CD4-positive, alpha-beta T cell treated with Interleukin-21 for 1 hour (primary cell): ENCODE measurements around the gene UBN1.
"Not testable (repeated sequence)": the region's sequence is repeated elsewhere in the genome, so short reads cannot be mapped to it uniquely, and the experiment has no call there.

Experiments used
- DNase-seq: peaks from one replicate; pipeline ENCODE4 v3.0.0-alpha.2; 2020

The UBN1 gene

DNA sequence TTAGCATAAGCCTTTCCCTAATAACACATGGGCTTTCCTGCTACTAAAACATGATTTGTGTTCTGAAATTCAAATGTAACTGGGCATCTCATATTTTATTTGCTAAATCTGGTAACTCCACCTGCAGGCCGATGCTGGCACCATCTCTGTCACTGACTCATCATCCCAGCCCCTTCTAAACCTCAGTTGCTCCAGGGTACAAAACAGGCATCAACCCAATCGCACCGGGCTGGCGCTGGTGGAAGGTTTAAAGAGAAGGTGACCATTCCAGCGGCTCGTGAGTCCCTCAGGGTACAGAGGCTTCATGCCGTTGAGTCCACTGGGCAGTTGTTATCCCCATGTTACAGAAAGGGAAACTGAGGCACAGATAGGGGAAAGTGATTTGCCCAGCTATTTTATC, 62.5 kb downstream of the UBN1 start:
- DNase-seq: no peak

DNA sequence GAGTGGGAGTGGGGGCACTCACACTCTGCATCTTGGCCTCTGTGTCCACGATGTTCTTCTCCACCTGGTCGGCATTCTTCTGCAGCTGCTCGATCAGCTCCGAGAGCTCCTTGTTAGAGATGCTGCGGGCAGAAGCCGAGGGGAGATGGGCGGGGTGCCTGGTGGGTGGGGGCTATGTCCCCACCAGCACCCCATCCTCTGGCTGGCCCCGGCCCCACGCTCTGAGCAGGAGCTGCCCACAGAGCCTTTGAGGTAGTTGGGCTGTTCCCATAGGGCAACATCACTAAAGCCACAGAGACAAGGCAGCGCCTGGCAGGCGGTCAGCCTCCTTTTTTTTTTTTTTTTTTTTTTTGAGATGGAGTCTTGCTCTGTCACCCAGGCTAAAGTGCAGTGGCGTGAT, 63.5 kb downstream of the UBN1 start:
- no peak for DNase-seq

DNA sequence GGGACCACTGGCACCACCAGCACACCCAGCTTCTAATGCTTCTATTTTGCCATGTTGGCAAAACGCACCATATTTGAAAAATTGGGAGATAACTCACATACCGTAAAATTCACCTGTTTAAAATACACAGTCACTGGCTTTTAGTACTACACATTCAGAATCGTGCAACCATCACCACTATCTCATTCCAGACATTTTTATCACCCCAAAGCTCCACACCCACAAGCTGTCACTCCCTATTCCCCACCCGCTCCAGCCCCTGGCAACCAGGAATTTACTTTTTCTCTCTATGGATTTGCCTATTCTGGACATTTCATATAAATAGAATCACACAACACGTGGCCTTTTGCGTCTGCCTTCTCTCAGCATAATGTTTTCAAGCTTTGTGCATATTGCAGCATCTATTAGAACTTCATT, 64.7 kb downstream of the UBN1 start:
- no peak for DNase-seq

DNA sequence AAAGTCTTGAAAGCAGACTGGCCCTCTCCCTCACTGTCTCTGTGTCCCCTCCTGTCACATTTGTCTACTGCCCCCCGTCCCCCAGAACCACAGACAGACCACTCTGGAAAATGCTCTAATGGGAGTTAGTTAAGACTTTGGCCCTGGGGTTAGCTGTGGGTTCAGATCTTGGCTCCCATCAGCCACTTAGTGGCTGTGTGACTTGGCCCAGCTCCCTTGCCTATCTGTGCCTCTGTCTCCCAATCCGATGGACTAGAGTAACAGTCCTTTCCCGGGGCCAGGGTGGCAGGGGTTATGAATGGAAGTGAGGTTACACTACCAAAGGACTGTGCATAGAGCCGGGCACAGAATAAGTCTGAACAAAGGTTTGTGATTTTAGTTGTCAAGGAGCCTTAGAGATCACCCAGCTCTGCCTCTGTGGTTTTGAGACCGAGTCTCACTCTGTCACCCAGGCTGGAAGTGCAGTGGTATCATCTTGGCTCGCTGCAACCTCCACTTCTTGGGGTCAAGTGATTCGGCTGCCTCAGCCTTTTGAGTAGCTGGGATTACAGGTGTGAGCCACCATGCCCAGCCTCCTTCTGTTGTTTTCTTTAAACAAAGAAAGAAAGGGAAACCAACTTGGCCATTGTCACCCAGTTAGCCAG, 66.0 kb downstream of the UBN1 start:
- no peak for DNase-seq

DNA sequence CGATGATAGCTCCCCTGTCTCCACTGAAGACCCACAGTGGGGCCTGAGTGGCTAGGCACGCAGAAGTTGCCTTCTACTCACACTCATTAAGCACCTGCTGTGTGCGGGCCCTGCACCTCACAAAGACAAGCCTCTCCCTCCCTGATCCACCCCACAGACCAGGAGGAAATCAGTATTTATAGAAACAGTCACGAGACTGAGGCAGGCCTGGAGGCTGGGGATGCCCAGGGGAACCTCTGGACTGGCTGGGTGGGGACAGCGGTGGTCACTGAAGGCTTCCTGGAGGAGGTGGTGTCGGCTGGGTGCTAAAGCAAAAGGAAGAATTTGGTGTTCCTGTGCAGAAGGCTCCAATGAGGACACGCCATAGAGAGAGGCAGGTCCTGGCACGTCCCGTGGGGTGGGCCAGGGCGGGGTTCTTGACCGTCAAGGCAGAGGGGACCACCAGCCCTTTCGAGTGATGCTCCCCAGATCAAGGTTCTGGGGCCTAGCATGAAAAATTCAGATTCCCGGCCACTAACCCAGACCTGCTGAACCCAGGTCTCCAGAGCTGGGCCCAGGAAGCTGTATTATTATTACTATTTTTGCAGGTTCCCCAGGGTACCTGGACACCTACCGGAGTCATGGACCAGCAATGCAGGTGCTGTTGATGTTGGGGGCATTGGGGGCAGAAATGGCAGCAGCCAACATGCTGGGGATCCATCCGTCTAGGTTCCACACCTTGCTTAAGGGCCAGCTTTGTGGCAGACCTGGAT, 66.7 kb downstream of the UBN1 start:
- DNase-seq: no peak

DNA sequence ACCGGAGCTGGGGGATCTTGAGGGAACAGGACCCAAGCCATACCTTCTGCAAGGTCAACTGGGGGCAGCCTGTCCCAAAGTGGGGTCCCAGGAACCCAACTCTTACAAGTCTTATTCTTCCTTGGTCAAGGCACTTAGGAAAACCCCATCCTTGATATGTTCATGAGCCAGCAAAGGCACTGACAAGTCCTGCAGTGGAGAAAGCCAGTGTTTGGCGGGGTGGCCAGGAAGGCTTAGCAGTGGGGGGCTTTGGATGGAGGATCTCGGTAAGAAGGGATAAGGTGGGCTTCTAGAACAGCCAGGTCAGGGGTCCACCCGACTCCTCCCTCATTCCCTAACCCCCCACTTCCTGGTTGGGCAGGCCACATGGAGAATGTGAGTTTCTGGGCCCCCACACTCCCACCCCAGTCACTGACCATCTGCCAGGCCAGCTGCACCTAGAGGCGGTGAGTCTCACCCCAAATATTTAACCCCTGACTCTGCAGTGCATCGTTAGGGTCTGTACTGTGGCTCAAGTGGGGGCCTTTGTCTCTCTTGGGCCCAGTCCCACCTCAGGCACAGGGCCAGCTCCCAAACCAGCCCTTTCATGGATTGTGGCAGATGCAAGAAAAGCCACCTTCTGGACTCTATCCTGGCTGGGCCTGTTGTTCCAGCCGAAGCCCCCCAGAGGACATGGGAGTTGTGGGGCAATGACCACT, 67.4 kb downstream of the UBN1 start:
- DNase-seq: no peak

DNA sequence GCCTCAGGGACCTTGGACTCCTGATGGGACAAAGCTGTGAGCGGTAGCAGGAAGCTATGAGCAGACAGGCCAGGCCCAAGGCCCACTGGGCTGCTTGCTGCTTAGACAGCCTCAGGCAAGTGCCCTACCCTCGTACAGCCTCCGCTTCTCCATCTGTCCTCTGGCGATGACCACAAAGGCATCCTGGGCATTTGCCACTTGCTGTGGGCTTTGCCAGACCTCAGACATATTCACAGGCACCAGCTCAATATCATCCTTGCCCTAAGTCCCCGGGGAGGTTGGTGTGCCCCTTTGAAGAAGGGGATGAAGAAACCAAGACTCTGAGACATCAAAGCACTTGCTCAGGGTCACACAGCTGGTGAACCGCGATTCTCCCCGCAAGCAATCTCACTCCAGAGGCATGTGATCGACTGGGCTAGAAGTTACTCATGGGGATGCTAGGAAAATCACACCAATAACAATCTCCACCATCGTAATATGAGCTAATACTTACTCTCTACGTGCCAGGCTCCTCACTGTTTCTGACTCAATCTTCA, 68.0 kb downstream of the UBN1 start:
- DNase-seq: no peak

DNA sequence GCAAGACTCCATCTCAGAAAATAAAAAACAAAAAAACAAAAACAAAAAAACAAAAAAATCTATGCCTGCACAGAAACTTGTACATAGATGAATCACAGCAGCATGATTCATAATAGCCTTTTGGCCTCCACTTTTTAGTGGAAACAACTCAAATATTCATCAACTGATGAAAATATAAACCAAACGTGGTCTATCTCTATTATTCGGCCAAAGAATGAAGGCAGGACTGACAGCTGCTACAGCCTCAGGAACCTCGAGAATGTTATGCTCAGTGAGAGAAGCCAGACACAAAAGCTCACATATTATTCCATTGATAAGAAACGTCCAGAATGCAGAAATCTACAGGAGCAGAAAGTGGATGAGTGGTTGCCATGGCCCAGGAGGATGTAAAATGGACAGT, 69.8 kb downstream of the UBN1 start:
- no peak for DNase-seq

DNA sequence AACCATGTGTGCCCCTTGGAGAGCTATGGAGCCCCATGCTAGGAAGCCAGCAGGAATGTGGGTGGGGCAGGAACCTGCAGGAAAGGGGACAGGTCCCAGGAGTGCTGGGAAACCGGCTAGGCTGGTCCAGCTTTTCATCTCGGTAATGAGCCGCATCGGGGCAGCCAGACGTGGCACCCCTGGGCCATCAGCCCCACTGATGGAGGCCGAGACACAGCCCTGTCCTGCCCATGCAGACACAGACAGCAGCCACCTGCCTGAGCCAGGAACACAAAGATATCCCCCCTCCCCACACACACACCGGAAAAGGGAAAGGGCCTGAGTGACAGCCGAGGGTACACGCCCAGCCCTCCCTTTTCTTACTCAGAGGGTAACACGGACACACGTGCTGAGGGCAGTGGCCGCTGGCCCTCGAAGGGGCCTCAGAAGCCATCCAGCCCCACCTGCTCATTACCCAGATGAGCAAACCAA, 71.5 kb downstream of the UBN1 start:
- no peak for DNase-seq

DNA sequence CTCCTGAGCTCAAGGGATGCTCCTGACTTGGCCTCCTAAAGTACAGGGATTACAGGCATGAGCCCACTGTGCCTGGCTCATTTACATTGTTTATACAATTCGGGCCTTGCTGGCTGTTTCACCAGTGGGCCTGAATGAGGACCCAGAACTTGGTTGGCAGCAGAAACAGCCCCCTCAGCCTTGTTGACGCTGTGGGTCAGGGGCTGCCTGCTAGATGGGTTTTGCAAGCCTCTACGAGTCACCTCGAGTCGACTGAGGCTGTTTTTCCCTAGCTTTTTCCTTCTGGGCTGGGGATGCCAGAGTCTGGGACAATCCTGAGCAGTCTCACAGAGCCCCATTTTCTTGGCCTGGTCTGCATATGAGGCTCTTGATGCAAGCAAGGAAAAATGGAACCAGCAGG, 73.5 kb downstream of the UBN1 start:
- no peak for DNase-seq

DNA sequence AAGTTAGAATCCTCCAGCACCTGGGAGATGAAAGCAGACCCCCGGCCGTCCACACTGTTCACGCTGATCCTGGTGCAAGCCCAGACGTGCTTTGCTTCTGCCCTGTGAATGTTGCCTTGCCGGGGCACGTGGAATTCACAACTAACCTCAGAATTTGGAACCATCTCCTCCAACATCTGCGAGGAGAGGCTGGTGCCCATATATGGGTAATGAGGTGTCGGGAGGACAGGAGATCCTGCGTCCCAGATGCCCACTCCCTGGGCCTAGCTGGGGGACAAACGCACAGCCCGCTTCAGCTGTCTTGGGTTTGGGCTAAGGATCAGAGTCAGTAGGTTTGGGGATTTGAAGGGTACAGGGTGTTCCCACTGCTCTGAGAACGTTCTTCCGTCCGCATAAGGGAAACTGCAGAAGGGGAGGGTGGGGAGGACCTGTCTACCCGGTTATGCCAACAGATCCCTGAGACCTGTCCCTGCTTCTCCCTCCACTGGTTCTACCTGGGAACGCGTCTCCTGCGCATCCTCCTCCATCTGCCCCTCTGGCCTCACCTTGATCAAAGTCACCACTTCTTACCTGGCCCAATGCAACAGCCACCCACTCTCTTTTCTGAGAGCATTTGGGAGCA, 75.6 kb downstream of the UBN1 start:
- no peak for DNase-seq

DNA sequence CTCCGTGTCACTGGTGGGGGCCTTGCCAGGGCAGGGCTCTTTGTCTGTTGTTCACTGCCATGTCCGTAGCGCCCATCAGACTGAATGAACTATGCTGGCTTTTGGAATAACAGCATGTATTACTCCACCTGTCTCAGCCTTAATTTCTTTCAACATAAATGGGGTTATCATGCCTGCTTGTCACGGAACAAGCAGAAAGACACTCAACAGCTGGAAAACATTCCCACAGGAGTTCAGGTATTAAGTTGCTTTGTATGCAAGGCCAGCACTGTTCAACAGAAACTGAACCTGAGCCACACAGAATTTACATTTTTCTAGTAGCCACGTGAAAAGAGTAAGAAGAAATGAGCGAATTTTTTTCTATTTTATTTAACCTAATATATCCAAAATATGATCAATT, 76.6 kb downstream of the UBN1 start:
- no peak for DNase-seq

DNA sequence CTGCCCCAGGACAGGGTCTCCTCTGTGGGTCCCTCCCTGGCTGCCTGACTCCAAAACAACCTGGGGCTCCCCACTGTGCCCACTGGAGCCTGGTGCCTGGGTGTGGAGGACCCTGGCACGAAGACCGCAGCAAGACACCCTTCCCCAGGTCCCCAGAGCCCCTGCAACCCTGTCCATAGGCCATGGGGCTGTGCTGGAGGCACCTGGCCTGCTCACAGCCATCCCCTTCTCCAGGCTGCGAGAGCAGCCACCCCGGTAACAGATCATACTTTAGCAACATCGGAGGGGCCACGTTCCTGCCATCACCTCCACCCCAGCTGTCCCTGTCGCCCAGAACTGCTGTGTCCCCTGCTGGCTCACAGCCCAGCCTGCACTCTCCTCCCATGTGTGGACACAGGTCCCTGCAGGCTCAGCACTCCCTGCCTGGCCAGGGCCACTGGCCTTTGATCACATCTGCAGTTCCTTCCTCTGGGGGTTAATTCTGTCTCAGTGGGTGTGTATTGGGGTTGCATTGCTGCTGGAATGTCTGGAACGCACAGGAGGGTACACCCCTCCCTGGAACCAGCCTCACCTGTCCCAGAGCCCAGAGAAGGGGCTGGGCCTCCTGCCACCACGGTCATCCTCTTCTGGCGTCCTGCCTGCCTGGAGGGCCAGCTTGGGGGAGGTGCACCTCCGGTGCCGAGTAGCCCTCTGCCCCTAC, 77.5 kb downstream of the UBN1 start:
- no peak for DNase-seq

DNA sequence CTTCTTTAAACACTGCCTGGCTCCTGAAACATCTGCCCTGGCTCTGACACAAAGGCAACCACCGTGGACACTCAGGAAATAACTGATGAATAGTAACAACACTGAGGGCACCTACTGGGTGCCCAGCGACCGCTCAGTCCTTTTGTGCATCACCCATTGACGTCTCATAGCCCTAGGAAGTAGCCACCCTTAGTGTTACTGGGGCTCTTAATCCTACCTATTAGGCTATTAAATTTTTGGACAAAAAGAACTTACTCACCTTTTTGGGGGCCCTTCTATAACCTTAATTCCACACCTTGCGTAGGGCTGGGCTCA, 78.0 kb downstream of the UBN1 start:
- DNase-seq: no peak

DNA sequence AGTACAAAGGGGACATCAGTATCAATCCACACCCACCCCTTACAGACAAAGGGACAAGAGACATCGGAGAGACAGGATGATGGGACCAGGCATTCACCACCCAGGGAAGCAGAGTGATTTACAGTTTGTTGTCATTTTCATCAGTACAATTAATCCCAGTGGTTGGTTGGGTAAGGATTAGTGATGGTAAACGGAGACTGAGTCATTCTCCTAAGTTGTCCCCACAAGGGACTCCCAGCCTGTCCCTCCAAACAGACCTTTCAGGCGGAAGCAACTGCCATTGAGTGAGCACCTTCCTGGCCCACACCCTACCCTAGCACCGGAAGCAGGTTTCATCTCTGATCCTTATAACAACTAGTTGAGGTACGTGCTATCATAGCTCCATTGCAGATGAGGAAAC, 78.5 kb downstream of the UBN1 start:
- no peak for DNase-seq

DNA sequence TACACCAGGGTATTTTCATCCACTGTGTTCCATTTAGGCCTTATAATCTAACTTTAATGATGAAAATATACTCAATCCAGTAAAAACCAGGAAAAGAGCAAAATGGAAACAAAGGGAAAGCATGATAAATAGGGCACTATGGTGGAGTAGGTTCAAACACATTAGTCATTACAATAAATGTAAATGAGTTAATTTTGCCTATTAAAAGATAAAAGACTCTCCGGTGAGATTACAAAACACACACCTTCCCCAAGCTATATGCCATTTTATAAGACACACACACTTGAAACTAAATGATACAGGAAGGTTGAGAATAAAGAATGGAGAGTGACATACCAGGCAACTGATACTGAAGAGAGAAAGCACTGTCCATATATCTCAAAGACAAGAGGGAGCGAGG, 79.6 kb downstream of the UBN1 start:
- no peak for DNase-seq

DNA sequence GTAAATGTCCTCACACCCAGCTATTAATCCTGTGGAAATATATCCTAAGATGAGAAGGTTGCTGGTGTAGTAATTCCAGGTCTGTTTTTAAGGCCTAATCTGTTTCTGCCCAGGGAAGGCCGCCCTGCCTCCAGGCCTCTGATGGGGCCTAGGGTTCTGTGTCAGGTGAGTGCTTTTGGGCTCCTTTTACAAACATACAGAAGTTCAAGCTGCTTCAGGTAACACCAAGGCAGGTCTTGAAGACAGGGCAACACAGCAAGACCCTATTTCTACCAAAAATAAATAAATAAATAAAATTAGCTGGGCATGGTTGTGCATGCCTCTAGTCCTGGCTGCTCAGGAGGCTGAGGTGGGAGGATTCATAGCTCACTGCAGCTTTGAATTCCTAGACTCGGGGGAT, 80.4 kb downstream of the UBN1 start:
- DNase-seq: no peak

DNA sequence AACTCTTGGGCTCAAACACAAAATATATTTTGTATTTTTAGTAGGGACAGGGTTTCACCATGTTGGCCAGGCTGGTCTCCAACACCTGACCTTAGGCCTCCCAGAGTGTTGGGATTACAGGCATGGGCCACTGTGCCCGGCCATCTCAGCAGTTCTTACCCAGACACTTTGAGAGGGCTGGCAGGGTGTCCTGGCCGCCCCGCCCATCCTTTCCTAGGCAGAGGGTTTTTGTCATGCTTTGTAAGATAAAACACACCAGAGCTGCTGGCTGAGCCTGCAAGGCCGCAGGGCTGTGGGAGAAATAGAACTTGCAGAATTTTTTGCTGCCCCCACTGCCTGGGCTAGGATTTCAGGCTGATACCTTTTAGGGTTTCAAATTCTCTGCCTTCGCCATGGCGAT, 80.9 kb downstream of the UBN1 start:
- no peak for DNase-seq

DNA sequence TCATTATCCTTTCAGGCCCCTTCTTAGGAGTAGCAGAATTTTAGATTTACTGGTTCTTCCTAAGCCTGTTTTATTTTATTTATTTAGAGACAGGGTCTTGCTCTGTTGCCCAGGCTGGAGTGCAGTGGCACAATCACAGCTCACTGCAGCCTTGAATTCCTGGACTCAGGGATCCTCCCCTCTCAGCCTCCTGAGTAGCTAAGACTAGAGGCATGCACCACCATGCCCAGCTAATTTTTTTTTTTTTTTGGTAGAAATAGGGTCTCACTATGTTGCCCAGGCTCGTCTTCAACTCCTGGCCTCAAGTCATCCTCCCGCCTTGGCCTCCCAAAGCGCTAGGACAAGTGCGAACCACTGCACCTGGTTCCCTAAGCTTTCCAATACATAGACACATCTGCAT, 82.3 kb downstream of the UBN1 start:
- not testable (repeated sequence) for DNase-seq

DNA sequence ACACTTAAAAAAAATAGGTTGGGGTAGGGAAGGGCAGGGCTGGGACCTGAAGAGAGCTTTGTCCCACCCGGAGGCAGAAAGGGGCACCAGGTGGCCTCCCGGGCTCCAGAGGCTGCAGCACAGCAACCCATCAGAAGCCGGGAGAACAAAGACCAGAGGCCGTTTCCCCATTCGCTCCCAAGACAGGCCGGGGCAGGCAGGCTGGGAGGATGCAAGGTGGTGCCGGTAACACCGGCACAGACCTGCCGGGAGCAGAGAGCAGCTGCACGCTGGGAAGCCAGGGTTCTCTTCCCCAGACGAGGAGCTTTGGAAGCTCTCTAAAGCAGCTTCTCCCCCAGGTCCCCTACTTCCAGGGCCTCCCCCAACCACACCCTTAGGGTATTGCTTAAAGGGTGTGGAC, 84.1 kb downstream of the UBN1 start:
- DNase-seq: no peak
